Suprapubic skin (tissue), 4 donors: ENCODE measurements around the gene CCDC68. TPM values are rescaled to one million over a fixed set of nuclear protein-coding genes. Genes with fewer than 3 reads are reported as not detected.

Experiments
- DNase-seq, 2 donors: peaks; one replicate each; pipeline ENCODE4 v3.0.0-alpha.2; 2019; ENCODE audit warnings: low spot score in 2 of 2
- H3K27ac ChIP-seq: fragments of 200-600 bp; sonication (generic); one replicate; pipeline ENCODE4 v1.5.1; 2019
- H3K27me3 ChIP-seq: fragments of 200-600 bp; sonication (generic); one replicate; pipeline ENCODE4 v1.5.1; 2019
- H3K36me3 ChIP-seq: fragments of 200-600 bp; sonication (generic); one replicate; pipeline ENCODE4 v1.5.1; 2019
- H3K4me1 ChIP-seq: fragments of 200-600 bp; sonication (generic); one replicate; pipeline ENCODE4 v1.5.1; 2019
- H3K4me3 ChIP-seq: fragments of 200-600 bp; sonication (generic); one replicate; pipeline ENCODE4 v1.5.1; 2019; ENCODE audit warnings: mild to moderate bottlenecking
- H3K9me3 ChIP-seq: fragments of 200-600 bp; sonication (generic); one replicate; pipeline ENCODE4 v1.5.1; 2019
- EP300 ChIP-seq: sonication (generic); formaldehyde crosslinking; IDR thresholded peaks from one replicate; pipeline ENCODE4 v1.6.1; 2017; ENCODE audit warnings: antibody characterized with exemption
- POLR2A ChIP-seq, 2 donors: fragments of 450-650 bp; IDR thresholded peaks; one replicate each; pipeline ENCODE4 v1.6.1; 2017; ENCODE audit warnings: antibody characterized with exemption in 2 of 2, mild to moderate bottlenecking in 2 of 2, moderate library complexity in 2 of 2
- POLR2AphosphoS5 ChIP-seq, 3 donors: sonication (generic); formaldehyde crosslinking; IDR thresholded peaks; one replicate each; pipeline ENCODE4 v1.6.1; 2017; ENCODE audit warnings: antibody characterized with exemption in 3 of 3
- WGBS: methylation state at CpG from one replicate; pipeline ENCODE4 v1.1.5; 2018; 5-methylcytosine and 5-hydroxymethylcytosine counted together
- total RNA-seq, 4 donors: library from RNA; depleted of rRNA; stranded (reverse); fragments of >200 nt; gene quantifications; one replicate each; pipeline ENCODE4 v1.1.0, GENCODE V29; 2016
- TF ChIP-seq, protein P1 (sequence below), 2 donors: fragments of 200-600 bp in 1 of 2; fragments of 450-650 bp in 1 of 2; sonication (generic) in 1 of 2; IDR thresholded peaks; one replicate each; pipeline ENCODE4 v1.5.1; 2016 to 2019; ENCODE audit warnings: antibody characterized with exemption in 2 of 2, mild to moderate bottlenecking in 1 of 2, moderate library complexity in 1 of 2

Gene CCDC68
- total RNA-seq, 4 donors from 2014 or later = 0.19 to 3.9 (median 1.4) TPM

DNA sequence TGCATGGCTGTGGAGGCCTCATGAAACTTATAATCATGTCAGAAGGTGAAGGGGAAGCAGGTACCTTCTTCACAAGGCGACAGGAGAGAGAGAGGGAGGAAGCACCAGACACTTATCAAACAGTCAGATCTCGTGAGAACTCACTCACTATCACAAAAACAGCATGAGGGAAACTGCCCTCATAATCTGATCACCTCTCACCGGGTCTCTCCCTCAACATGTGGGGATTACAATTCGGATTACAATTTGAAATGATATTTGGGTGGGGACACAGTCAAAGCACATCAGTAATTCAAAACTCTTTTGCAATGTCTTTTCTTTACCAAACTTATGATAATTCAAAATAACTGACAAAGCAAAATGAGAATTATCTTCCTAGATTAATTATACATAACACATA is 8.5 kb upstream of the CCDC68 start:
- Histone ChIP-seq H3K27me3 (peaks cover under 1% of the 10 kb centered on the region), H3K9me3 (no peaks in the 10 kb centered on the region), H3K4me1 (no peaks in the 10 kb centered on the region), H3K27ac (no peak overlapping the region), H3K36me3 (no peaks in the 10 kb centered on the region), H3K4me3 (no peak overlapping the region)
- WGBS = 74% methylated on average over 4 of the region's 4 CpGs
- DNase-seq = no peak
- no peak for TF ChIP-seq POLR2A (IDR thresholded peaks at IDR 0.05)
- TF ChIP-seq, protein P1, sequence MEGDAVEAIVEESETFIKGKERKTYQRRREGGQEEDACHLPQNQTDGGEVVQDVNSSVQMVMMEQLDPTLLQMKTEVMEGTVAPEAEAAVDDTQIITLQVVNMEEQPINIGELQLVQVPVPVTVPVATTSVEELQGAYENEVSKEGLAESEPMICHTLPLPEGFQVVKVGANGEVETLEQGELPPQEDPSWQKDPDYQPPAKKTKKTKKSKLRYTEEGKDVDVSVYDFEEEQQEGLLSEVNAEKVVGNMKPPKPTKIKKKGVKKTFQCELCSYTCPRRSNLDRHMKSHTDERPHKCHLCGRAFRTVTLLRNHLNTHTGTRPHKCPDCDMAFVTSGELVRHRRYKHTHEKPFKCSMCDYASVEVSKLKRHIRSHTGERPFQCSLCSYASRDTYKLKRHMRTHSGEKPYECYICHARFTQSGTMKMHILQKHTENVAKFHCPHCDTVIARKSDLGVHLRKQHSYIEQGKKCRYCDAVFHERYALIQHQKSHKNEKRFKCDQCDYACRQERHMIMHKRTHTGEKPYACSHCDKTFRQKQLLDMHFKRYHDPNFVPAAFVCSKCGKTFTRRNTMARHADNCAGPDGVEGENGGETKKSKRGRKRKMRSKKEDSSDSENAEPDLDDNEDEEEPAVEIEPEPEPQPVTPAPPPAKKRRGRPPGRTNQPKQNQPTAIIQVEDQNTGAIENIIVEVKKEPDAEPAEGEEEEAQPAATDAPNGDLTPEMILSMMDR (IDR thresholded peaks at IDR 0.05) = no peak
- no peak for TF ChIP-seq EP300
- no peak for TF ChIP-seq POLR2AphosphoS5 (IDR thresholded peaks at IDR 0.05)

DNA sequence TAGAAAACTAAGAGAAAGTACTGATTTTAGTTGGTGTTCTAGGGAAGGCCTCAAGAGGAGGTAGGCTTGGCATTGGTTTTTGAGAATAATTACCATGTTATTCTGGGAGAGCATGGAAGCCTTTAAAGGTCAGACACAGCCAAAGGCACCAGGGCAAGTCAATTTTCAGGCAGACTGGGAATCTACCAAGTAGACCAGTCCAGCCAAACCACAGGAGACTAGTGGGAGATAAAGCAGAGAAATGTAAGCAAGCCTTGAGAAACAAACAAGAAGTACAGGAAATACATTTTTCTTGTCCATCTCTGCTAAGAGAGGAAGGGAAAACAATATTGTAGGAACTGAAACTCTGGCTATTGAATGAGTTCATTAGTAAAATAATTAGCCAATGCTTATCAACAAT is 5.5 kb upstream of the CCDC68 start:
- H3K36me3 ChIP-seq = no peaks in the 10 kb centered on the region
- H3K27me3 ChIP-seq = peaks cover 17% of the 10 kb centered on the region
- H3K27ac ChIP-seq = no peak overlapping the region
- no peak overlapping the region for H3K4me3 ChIP-seq
- no peaks in the 10 kb centered on the region for H3K9me3 ChIP-seq
- DNase-seq = no peak
- no peaks in the 10 kb centered on the region for H3K4me1 ChIP-seq
- TF ChIP-seq EP300 (no peak), POLR2A (IDR thresholded peaks at IDR 0.05) (no peak), POLR2AphosphoS5 (IDR thresholded peaks at IDR 0.05) (no peak)
- TF ChIP-seq, protein P1 (IDR thresholded peaks at IDR 0.05) = no peak

DNA sequence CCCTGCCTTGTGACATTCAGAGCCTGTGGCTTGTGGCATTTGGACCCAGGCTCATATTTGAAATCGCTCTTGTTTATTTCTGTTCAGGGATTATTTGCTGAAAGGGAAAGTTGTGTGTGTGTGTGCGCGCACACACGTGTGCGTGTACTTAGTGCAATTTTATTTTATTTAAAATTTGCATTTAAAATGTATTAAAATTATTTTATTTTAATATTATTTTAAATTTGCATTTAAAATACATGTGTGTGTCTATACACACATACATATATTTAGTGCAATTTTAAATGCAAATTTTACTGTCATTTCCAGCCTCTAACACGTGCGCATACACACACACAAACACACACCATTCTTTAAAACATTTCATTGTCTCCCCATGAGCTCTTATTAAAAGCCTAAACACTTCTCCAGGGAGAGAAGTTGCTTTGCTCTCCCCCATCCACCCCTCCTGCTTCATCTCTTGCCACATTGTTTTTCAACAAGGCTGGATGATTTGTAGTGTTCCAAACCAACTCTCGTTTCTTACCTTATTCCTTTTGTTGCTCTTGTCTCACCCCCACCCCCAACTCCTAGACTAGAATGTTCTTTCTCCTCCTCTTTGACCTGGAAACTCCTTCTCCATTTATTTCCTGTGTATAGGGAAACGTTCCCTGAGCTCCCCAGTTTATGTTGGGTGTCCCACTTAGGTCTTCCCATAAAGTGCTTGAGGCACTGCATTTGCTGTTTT is 3.8 kb upstream of the CCDC68 start:
- H3K36me3 ChIP-seq = no peaks in the 10 kb centered on the region
- TF ChIP-seq, protein P1 (IDR thresholded peaks at IDR 0.05) = no peak
- no peak for TF ChIP-seq EP300
- TF ChIP-seq POLR2AphosphoS5 (IDR thresholded peaks at IDR 0.05) = no peak
- TF ChIP-seq POLR2A (IDR thresholded peaks at IDR 0.05) = no peak
- H3K9me3 ChIP-seq = no peaks in the 10 kb centered on the region
- no peak for DNase-seq
- H3K4me1 ChIP-seq = peaks cover 15% of the 10 kb centered on the region
- 86% methylated on average over 9 of the region's 9 CpGs for WGBS
- H3K27me3 ChIP-seq = peaks cover 25% of the 10 kb centered on the region
- H3K27ac ChIP-seq = no peak overlapping the region
- H3K4me3 ChIP-seq = no peak overlapping the region

DNA sequence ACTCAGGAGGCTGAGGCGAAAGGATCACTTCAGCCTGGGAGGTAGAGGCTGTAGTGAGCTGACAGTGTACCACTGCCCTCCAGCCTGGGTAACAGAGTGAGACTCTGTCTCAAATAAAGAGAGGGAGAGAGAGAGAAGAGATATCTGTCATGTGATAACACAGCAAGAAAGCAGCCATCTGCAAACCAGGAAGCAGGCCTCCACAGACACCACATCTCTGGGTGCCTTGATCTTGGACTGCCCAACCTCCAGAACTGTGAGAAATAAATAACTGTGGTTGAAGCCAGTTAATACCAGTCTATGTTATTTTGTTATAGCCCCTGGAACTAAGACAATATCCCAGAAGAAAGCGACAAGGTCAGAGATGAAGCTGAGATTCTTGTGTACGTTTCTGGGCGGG is 2.6 kb upstream of the CCDC68 start:
- no peak for DNase-seq
- Histone ChIP-seq H3K27me3 (peaks cover 25% of the 10 kb centered on the region), H3K4me3 (no peak overlapping the region), H3K4me1 (peaks cover 18% of the 10 kb centered on the region), H3K36me3 (no peaks in the 10 kb centered on the region), H3K27ac (no peak overlapping the region), H3K9me3 (no peaks in the 10 kb centered on the region)
- WGBS = 96% methylated on average over 4 of the region's 4 CpGs
- no peak for TF ChIP-seq POLR2AphosphoS5 (IDR thresholded peaks at IDR 0.05)
- no peak for TF ChIP-seq POLR2A (IDR thresholded peaks at IDR 0.05)
- TF ChIP-seq EP300 = no peak
- TF ChIP-seq, protein P1 (IDR thresholded peaks at IDR 0.05) = no peak

DNA sequence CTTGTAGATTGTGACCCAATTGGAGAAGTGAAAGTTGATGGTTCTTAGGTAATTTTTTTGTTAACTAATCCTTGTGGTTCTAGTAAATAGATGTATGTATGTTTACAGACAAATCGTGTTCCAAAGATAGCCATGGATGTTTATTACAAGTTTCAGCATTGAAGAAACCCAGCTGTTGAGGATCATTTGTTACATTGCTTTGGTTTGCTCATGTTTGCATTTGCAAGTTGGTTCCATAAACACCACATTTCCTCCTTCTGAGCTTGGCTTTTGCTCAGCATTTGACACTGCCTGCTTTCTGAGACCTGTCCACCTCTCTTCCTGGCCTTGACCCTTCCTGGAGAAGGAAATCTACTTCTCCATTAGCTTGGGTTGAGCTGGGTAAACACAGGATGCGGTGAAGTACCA is 1.8 kb upstream of the CCDC68 start:
- WGBS = 48% methylated on average over 2 of the region's 2 CpGs
- no peaks in the 10 kb centered on the region for H3K36me3 ChIP-seq
- DNase-seq = no peak
- H3K9me3 ChIP-seq = no peaks in the 10 kb centered on the region
- TF ChIP-seq POLR2A (IDR thresholded peaks at IDR 0.05) (no peak), EP300 (no peak), POLR2AphosphoS5 (IDR thresholded peaks at IDR 0.05) (no peak)
- TF ChIP-seq, protein P1 (IDR thresholded peaks at IDR 0.05) = no peak
- H3K4me3 ChIP-seq = no peak overlapping the region
- no peak overlapping the region for H3K27ac ChIP-seq
- peaks cover 18% of the 10 kb centered on the region for H3K4me1 ChIP-seq
- H3K27me3 ChIP-seq = peaks cover 25% of the 10 kb centered on the region
